IMR-90 (cell line): Measurements from ENCODE around the gene HCRTR1. TPM values are rescaled to one million over a fixed set of nuclear protein-coding genes. Genes with fewer than 3 reads are reported as not detected.

Experiments used
- ATAC-seq: fragments of 200-7000 bp; cut with Tn5 transposase; 2 replicates; pipeline ENCODE4 v1.9.1; 2020; ENCODE audit warnings: low read depth, mild to moderate bottlenecking, moderate library complexity
- BruUV-seq: library from RNA; stranded (reverse); fragments of 400-500 nt; replicated peaks from 2 replicates; lab custom pipeline; 2021; lab: Mats Ljungman, UMichigan
- CTCF ChIA-PET: fragments of 300-600 bp; formaldehyde crosslinking; extraction: SDS; loops from one replicate; lab custom pipeline; 2021; ENCODE audit warnings: antibody characterized with exemption; lab: Yijun Ruan, JAX
- POLR2A ChIA-PET: fragments of 300-600 bp; sonication (Branson Sonifier 250); formaldehyde crosslinking; loops from one replicate; lab custom pipeline; 2022; ENCODE audit warnings: antibody characterized with exemption; ENCODE audit not compliant: unreplicated experiment; lab: Charles Lee
- DNase-seq: peaks from one replicate; pipeline ENCODE4 v3.0.0; 2013
- H2AFZ ChIP-seq: replicated peaks from 2 replicates; pipeline ENCODE3; 2013; ENCODE audit warnings: low read length, mild to moderate bottlenecking; ENCODE audit not compliant: poor library complexity
- H2AK5ac ChIP-seq: 2 replicates; pipeline ENCODE4 v1.6.1; 2013; ENCODE audit warnings: low read depth, low read length, inconsistent platforms
- H2AK9ac ChIP-seq: replicated peaks from 2 replicates; pipeline ENCODE3; 2013; ENCODE audit warnings: mild to moderate bottlenecking, low read depth, low read length, moderate library complexity; ENCODE audit not compliant: poor library complexity
- H2BK120ac ChIP-seq: 2 replicates; pipeline ENCODE4 v1.6.1; 2013; ENCODE audit warnings: low read depth, low read length, inconsistent platforms
- H2BK15ac ChIP-seq: 3 replicates; pipeline ENCODE4 v1.6.1; 2013; ENCODE audit warnings: low read depth, low read length, inconsistent platforms
- H2BK20ac ChIP-seq: 2 replicates; pipeline ENCODE4 v1.6.1; 2013; ENCODE audit warnings: low read depth, mild to moderate bottlenecking, inconsistent platforms, low read length, moderate library complexity
- H2BK5ac ChIP-seq: 2 replicates; pipeline ENCODE4 v1.6.1; 2013; ENCODE audit warnings: mild to moderate bottlenecking, low read depth, low read length, inconsistent platforms; ENCODE audit not compliant: poor library complexity, severe bottlenecking
- H3K14ac ChIP-seq: replicated peaks from 2 replicates; pipeline ENCODE4 v1.6.1; 2013; ENCODE audit warnings: low read depth, low read length, inconsistent platforms
- H3K18ac ChIP-seq: 2 replicates; pipeline ENCODE4 v1.6.1; 2013; ENCODE audit warnings: low read depth, low read length, control low read depth
- H3K23ac ChIP-seq: 2 replicates; pipeline ENCODE4 v1.6.1; 2013; ENCODE audit warnings: low read depth, low read length, inconsistent platforms
- H3K27ac ChIP-seq: 2 replicates; pipeline ENCODE4 v1.5.1; 2013; ENCODE audit warnings: mild to moderate bottlenecking, control low read depth, low read length; ENCODE audit not compliant: insufficient read depth
- H3K27me3 ChIP-seq: 2 replicates; pipeline ENCODE4 v1.6.1; 2013; ENCODE audit warnings: low read length; ENCODE audit not compliant: control insufficient read depth, insufficient read depth
- H3K36me3 ChIP-seq: 2 replicates; pipeline ENCODE4 v1.6.1; 2013; ENCODE audit warnings: low read length, mixed read lengths; ENCODE audit not compliant: control insufficient read depth, insufficient read depth
- H3K4ac ChIP-seq: 2 replicates; pipeline ENCODE4 v1.6.1; 2013; ENCODE audit warnings: low read depth, low read length, inconsistent platforms
- H3K4me1 ChIP-seq: 2 replicates; pipeline ENCODE4 v1.6.1; 2013; ENCODE audit warnings: low read length, mixed read lengths; ENCODE audit not compliant: control insufficient read depth, insufficient read depth
- H3K4me2 ChIP-seq: 2 replicates; pipeline ENCODE4 v1.6.1; 2013; ENCODE audit warnings: low read depth, mild to moderate bottlenecking, control low read depth, low read length, moderate library complexity
- H3K4me3 ChIP-seq: 2 replicates; pipeline ENCODE4 v1.5.1; 2013; ENCODE audit warnings: low read depth, mild to moderate bottlenecking, control low read depth, low read length, moderate library complexity; ENCODE audit not compliant: insufficient read depth
- H3K56ac ChIP-seq: 2 replicates; pipeline ENCODE4 v1.6.1; 2013; ENCODE audit warnings: low read length, inconsistent platforms; ENCODE audit not compliant: insufficient read depth; ENCODE audit errors: extremely low read depth
- H3K79me1 ChIP-seq, 2 experiments: 2 replicates each; pipeline ENCODE4 v1.6.1; 2013; ENCODE audit warnings: low read length in 2 of 2, inconsistent platforms in 1 of 2, low read depth in 1 of 2
- H3K9ac ChIP-seq: 2 replicates; pipeline ENCODE4 v1.6.1; 2013; ENCODE audit warnings: low read depth, low read length, control low read depth
- H3K9me1 ChIP-seq: 2 replicates; pipeline ENCODE4 v1.6.1; 2013; ENCODE audit warnings: low read length, inconsistent platforms; ENCODE audit not compliant: insufficient read depth
- H3K9me3 ChIP-seq: 2 replicates; pipeline ENCODE4 v1.6.1; 2013; ENCODE audit warnings: low read length; ENCODE audit not compliant: control insufficient read depth, insufficient read depth
- H4K20me1 ChIP-seq: 2 replicates; pipeline ENCODE4 v1.6.1; 2013; ENCODE audit warnings: low read length, inconsistent platforms; ENCODE audit not compliant: insufficient read depth
- H4K5ac ChIP-seq: 2 replicates; pipeline ENCODE4 v1.6.1; 2013; ENCODE audit warnings: mild to moderate bottlenecking, low read depth, low read length, control low read depth
- H4K8ac ChIP-seq, 2 experiments: 2 replicates each; pipeline ENCODE4 v1.6.1; 2013; ENCODE audit warnings: low read depth in 2 of 2, low read length in 2 of 2, control low read depth in 1 of 2, inconsistent platforms in 1 of 2
- H4K91ac ChIP-seq: 2 replicates; pipeline ENCODE4 v1.6.1; 2013; ENCODE audit warnings: low read depth, low read length, inconsistent platforms; ENCODE audit not compliant: insufficient read depth
- BHLHE40 ChIP-seq: fragments of 150-350 bp; IDR thresholded peaks from 2 replicates; pipeline ENCODE4 v1.6.1; 2016; ENCODE audit warnings: mild to moderate bottlenecking, low read depth, low read length
- MAFK ChIP-seq: IDR thresholded peaks from 2 replicates; pipeline ENCODE4 v1.6.1; 2012; ENCODE audit warnings: low read depth, low read length, improper control_type of control experiment
- MXI1 ChIP-seq: IDR thresholded peaks from 2 replicates; pipeline ENCODE4 v1.6.1; 2012; ENCODE audit warnings: low read depth, mild to moderate bottlenecking, low read length, moderate library complexity, borderline replicate concordance
- POLR2A ChIP-seq: IDR thresholded peaks from 2 replicates; pipeline ENCODE4 v1.6.1; 2012; ENCODE audit warnings: mild to moderate bottlenecking, low read depth, low read length
- SMC3 ChIP-seq: fragments of 150-350 bp; IDR thresholded peaks from 2 replicates; pipeline ENCODE4 v1.6.1; 2016; ENCODE audit warnings: low read depth, mild to moderate bottlenecking, antibody characterized with exemption, low read length, moderate library complexity
- WGBS, 2 experiments: methylation state at CpG; one replicate each; pipeline versions ENCODE4 v1.1.5 to v1.1.7; 2013; ENCODE audit warnings: missing lambda C conversion rate in 2 of 2; ENCODE audit not compliant: insufficient read length in 1 of 2; ENCODE audit errors: extremely low coverage in 2 of 2; 5-methylcytosine and 5-hydroxymethylcytosine counted together
- dilution Hi-C: fragments of 300-500 bp; cut with HindIII; formaldehyde crosslinking; loops from one replicate; pipeline ENCODE4 v1.14.3; 2018; ENCODE audit warnings: low sequenced_read_pairs; ENCODE audit not compliant: unreplicated experiment
- in situ Hi-C: fragments of 300-500 bp; cut with MboI; formaldehyde crosslinking; loops from 3 replicates; pipeline ENCODE4 v1.14.3; 2019; ENCODE audit warnings: low sequenced_read_pairs, inconsistent platforms, mixed read lengths
- intact Hi-C: fragments of 100-400 bp; cut with micrococcal nuclease; formaldehyde crosslinking; loops from 2 replicates; pipeline ENCODE4 v1.10.0; 2022
- polyA plus RNA-seq, 3 experiments: library from polyadenylated mRNA; depleted of rRNA; stranded (reverse); fragments of >200 nt; gene quantifications; 2 replicates each; pipeline ENCODE4 v1.2.3, GENCODE V29; 2012; ENCODE audit warnings: low replicate concordance in 1 of 3
- total RNA-seq: library from RNA; depleted of rRNA; stranded (reverse); fragments of >200 nt; gene quantifications from 2 replicates; pipeline ENCODE4 v1.2.3, GENCODE V29; 2012
- TF ChIP-seq, protein P1 (sequence below): fragments of 150-350 bp; IDR thresholded peaks from 2 replicates; pipeline ENCODE4 v1.6.1; 2017; ENCODE audit warnings: mild to moderate bottlenecking, antibody characterized with exemption, low read length, low read depth

Gene HCRTR1
- total and polyA plus RNA-seq, 2 of the 4 experiments (the other 2 are of a cell fraction), result not detected

DNA sequence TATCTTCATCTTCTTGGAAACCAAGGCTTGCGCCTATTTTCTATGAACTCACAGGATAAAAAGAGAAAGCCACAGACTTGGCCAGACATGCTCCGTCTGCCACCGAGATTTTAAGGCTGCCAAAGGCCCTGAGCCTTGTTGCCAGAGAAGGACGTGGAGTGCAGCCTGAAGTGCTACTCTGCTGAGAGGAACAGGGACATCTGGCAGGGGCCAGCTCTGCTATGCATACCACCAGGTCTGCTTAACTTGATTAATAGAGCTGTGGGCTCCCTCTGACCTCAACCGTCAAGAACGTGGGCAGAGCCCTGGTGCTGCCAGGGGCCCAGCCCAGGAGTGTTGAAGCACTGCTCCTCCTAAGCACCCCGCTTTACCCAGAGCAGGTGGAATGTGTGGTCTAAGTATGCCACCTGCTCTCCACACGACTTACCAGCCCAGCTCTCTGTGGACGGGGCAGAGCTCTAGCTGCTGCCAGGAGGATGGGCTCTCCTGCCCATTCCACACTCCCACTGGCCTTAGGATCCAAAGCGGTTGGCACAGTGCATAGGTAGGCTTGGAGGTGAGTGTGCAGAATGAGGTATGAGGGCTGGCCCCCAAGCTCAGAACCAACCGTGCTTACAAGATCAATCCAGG is 10.6 kb downstream of the HCRTR1 start:
- Histone ChIP-seq H3K56ac (no peak overlapping the region), H3K36me3 (peaks cover 36% of the 10 kb centered on the region), H4K8ac (no peak overlapping the region), H2BK20ac (no peak overlapping the region), H3K18ac (no peak overlapping the region), H2BK120ac (no peak overlapping the region), H3K4me3 (no peak overlapping the region), H3K27me3 (no peaks in the 10 kb centered on the region), H3K9me3 (no peaks in the 10 kb centered on the region), H3K4me1 (peaks cover 8% of the 10 kb centered on the region), H2AFZ (no peak overlapping the region), H3K9me1 (peaks cover 11% of the 10 kb centered on the region; the same call in 1 of the 2 replicates), H2AK5ac (no peak overlapping the region), H2BK15ac (no peak overlapping the region), H4K20me1 (peaks cover 12% of the 10 kb centered on the region; the same call in 1 of the 2 replicates), H2AK9ac (no peak overlapping the region), H3K9ac (no peak overlapping the region), H2BK5ac (no peak overlapping the region), H3K23ac (no peak overlapping the region), H3K27ac (no peak overlapping the region), H4K91ac (no peak overlapping the region), H3K4ac (no peak overlapping the region), H3K79me1 (peaks cover 4 to 9% of the 10 kb centered on the region in 2 experiments; a peak in 3 of 4 replicates), H4K5ac (no peak overlapping the region), H3K4me2 (no peak overlapping the region), H3K14ac (no peak overlapping the region)
- dilution Hi-C loops, result no loop called here
- DNase-seq (no peak), ATAC-seq (no peak)
- in situ Hi-C loops, result no loop called here
- WGBS, 2 experiments, result 70% methylated on average over 5 of the region's 11 CpGs; no CpG with 5 or more reads in 1 of the 2 experiments
- ChIA-PET CTCF (no interaction called here), POLR2A (no interaction called here)
- no TSS peak for BruUV-seq
- intact Hi-C loops, result no loop called here
- TF ChIP-seq MAFK (no peak), MXI1 (no peak), SMC3 (no peak), POLR2A (no peak), BHLHE40 (no peak)
- TF ChIP-seq, protein P1, sequence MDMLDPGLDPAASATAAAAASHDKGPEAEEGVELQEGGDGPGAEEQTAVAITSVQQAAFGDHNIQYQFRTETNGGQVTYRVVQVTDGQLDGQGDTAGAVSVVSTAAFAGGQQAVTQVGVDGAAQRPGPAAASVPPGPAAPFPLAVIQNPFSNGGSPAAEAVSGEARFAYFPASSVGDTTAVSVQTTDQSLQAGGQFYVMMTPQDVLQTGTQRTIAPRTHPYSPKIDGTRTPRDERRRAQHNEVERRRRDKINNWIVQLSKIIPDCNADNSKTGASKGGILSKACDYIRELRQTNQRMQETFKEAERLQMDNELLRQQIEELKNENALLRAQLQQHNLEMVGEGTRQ, result no peak
